Measurements from ENCODE around the gene IL17REL. TPM values are rescaled to one million over a fixed set of nuclear protein-coding genes. Genes with fewer than 3 reads are reported as not detected.

The IL17REL gene
- not detected for total RNA-seq

DNA sequence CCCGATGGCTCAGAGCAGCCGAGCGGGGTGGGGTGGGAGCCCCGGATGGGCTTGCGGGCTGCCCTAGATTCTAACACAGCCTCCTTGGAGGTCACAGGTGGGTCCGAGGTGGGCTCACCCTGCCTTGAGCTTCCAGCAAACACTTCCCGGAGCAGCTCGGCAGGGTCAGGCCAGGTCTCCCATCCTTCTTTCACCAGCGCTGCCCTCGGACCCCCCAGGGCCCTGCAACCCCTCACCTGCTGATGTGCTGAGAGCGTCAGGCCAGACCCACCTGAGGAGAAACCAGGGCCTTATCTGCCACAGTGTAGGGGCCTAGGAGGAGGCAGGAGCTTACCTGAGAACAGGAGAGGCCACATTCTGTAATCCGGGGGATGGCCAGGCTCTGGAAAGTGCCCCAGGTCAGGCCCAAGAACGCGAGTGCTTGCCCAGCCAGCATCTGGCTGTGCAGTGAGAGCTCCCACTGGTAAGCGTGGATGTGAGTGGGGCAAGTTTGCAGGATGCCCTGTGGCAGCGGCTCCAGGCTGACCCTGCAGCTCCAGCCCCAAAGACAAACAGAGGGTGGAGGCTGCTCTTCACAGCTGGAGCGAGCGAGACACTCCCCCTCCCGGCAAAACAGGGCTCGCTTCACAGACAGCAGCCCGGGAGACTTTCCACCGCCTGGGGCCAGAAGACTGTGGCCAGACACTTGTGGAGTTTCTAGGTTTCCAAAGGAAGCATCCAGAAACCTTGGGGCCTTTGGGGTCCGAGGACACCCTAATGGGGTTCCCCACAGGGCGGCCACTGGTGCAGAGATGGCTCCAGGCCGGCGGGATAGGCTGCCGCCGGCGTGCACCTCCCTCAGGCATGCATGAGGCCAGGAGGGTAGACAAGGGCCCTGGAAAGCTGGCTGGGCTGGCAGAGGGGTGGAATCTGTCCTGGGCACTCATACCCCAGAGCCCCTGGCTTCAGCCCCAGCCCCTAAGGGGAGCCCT lies at the start of gene IL17REL:
TSS of gene IL17REL (minus strand) at position 555 of the 971 bp plus-strand sequence. CDS start at position 436, 119 bp downstream.

DNA sequence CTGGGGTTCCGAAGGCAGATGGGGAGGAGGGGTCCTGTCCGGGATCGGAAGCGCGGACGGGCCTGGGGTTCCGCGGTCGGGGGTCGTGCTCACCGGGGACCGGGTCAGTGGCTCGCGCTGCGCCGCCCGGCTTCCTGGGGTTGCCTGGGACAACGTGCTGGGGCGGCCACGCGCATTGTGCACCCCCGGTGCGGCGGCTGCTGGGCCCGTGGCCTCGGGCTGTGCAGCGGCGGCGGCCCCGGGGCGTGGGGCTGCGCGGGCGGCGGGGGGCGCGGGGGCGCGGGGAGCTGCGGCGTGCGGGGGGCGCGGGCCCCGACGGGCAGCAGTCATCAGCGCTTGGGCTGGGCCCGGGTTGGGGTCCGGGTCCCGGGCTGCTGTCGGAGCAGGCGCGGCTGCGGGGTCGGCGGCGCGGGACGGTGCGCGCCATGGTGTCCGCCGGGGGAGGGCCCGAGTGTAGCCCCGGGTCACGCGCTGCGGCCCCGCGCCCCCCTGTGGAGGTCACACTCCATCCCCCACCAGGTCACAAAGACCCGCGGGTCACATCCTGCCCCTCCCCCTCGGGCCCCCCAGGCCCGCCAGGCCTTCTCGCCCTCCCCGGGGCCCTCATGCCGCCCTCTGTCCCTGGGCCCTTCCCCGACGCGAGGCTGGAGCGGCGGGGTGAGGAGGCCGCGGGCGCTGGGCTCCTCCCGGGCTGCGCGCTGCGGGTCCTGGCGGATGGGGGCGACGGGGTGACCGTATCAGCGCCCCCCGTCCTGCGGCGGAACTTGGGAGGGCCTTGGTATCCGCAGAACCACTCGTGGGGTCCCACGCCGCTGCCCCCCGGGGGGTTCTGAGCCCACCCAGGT lies 45.7 kb upstream of the IL17REL start, which contains the start of gene TTLL8:
TSS of gene TTLL8 (minus strand) at position 238 of the 845 bp plus-strand sequence.

DNA sequence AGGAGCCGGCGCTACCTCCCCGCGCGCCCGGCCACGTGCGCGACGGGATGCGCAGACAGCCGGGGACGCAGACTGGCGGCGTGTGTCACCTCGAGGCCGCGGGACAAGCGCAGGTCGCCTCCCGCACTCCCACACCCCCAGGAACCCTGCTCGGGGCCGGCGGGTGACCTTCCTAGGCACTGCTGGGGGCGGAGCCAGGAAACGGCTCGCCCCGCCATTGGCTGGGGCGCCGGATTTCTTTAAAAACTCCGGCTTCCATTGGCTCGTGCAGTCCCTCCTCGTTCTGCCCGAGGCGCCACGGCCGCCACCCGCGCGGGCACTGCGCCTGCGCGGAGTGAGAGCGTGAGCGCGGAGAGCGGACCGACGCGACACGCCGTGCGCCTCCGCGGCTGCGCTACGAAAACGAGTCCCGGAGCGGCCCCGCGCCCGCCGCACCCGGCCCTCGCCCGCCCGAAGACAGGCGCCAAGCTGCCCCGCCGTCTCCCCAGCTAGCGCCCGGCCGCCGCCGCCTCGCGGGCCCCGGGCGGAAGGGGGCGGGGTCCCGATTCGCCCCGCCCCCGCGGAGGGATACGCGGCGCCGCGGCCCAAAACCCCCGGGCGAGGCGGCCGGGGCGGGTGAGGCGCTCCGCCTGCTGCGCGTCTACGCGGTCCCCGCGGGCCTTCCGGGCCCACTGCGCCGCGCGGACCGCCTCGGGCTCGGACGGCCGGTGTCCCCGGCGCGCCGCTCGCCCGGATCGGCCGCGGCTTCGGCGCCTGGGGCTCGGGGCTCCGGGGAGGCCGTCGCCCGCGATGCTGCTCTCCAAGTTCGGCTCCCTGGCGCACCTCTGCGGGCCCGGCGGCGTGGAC lies 52.2 kb downstream of the IL17REL start, which contains the start of gene PIM3:
TSS of gene PIM3 (plus strand) at position 614 of the 846 bp plus-strand sequence. CDS start at position 790, 176 bp downstream.

Small RNAs within 50 kb of the gene (small RNA-seq; reads per million reads assigned to genes)
- gene MIR6821 = 0.12 to 0.43 reads per million in 2 donors

Other genes starting within 250 kb of the IL17REL start
- 10 to 100 TPM; 28.6 to 33.4 TPM for gene BRD1, start 184.9 kb downstream of the IL17REL start, total RNA-seq
- 10 to 100 TPM; 15.8 to 18.3 TPM for gene ZBED4, start 158.9 kb downstream of the IL17REL start, total RNA-seq
- 10 to 100 TPM; 25.5 to 35.0 TPM for gene ALG12, start 94.3 kb downstream of the IL17REL start, total RNA-seq
- 10 to 100 TPM; 39.6 to 64.3 TPM for gene CRELD2, start 94.1 kb downstream of the IL17REL start, total RNA-seq
- 10 to 100 TPM; 44.0 to 65.3 TPM for gene PIM3, start 52.0 kb downstream of the IL17REL start, total RNA-seq
- not detected for gene TTLL8, start 45.5 kb upstream of the IL17REL start, total RNA-seq
- gene MLC1, start 72.7 kb upstream of the IL17REL start, total RNA-seq = not detected
- gene MOV10L1, start 77.2 kb upstream of the IL17REL start, total RNA-seq = under 1 TPM in 1 of 2 donors, not detected in 1; 0.34 TPM
- gene PANX2, start 158.0 kb upstream of the IL17REL start, total RNA-seq = under 1 TPM; 0.33 to 0.69 TPM
- 10 to 100 TPM; 28.2 to 44.0 TPM for gene TRABD, start 173.1 kb upstream of the IL17REL start, total RNA-seq
- 10 to 100 TPM; 22.4 to 35.3 TPM for gene SELENOO, start 188.2 kb upstream of the IL17REL start, total RNA-seq
- 10 to 100 TPM; 24.6 to 24.8 TPM for gene TUBGCP6, start 232.3 kb upstream of the IL17REL start, total RNA-seq
- gene HDAC10, start 238.5 kb upstream of the IL17REL start, total RNA-seq = 10 to 100 TPM; 24.8 to 26.0 TPM
- gene MAPK12, start 248.9 kb upstream of the IL17REL start, total RNA-seq = 10 to 100 TPM; 20.6 to 21.7 TPM